Keratinocyte (primary cell): ENCODE measurements around the gene PSTPIP2. TPM values are rescaled to one million over a fixed set of nuclear protein-coding genes. Genes with fewer than 3 reads are reported as not detected.

Experiments used
- DNase-seq: peaks from one replicate; pipeline ENCODE4 v3.0.0-alpha.2; 2011; ENCODE audit warnings: low read depth, missing footprints, low spot score
- FAIRE-seq: peaks from 2 replicates; lab custom pipeline; 2011; peaks lifted over from hg19 to GRCh38; lab: Jason Lieb, UNC
- H2AFZ ChIP-seq: 2 replicates; pipeline ENCODE4 v1.6.0; 2012; ENCODE audit warnings: low read length, control low read depth, inconsistent platforms; ENCODE audit not compliant: control insufficient read depth
- H3K27ac ChIP-seq: 2 replicates; pipeline ENCODE4 v1.5.1; 2011; ENCODE audit warnings: low read length; ENCODE audit not compliant: control insufficient read depth, insufficient read depth
- H3K27me3 ChIP-seq: 3 replicates; pipeline ENCODE4 v1.6.0; 2011; ENCODE audit warnings: low read length; ENCODE audit not compliant: control insufficient read depth, insufficient read depth; ENCODE audit errors: extremely low read depth
- H3K36me3 ChIP-seq, 2 experiments: 2 replicates in 1 of 2; 3 replicates in 1 of 2; pipeline ENCODE4 v1.5.1; 2011; ENCODE audit warnings: low read length in 2 of 2, mild to moderate bottlenecking in 1 of 2; ENCODE audit not compliant: control insufficient read depth in 2 of 2, insufficient read depth in 2 of 2; ENCODE audit errors: extremely low read depth in 1 of 2
- H3K4me1 ChIP-seq: 3 replicates; pipeline ENCODE4 v1.5.1; 2011; ENCODE audit warnings: low read length; ENCODE audit not compliant: control insufficient read depth, insufficient read depth; ENCODE audit errors: extremely low read depth
- H3K4me2 ChIP-seq: 3 replicates; pipeline ENCODE4 v1.6.0; 2011; ENCODE audit warnings: low read depth, low read length; ENCODE audit not compliant: control insufficient read depth, insufficient read depth; ENCODE audit errors: extremely low read depth
- H3K4me3 ChIP-seq, 3 experiments: fragments of 200-600 bp in 1 of 3; sonication (generic) in 1 of 3; 2 replicates in 2 of 3; 3 replicates in 1 of 3; pipeline ENCODE4 v1.5.1; 2011 to 2016; ENCODE audit warnings: low read length in 3 of 3, mild to moderate bottlenecking in 3 of 3, control low read depth in 2 of 3, inconsistent platforms in 1 of 3, low read depth in 1 of 3, mixed read lengths in 1 of 3, mixed run types in 1 of 3, moderate library complexity in 1 of 3; ENCODE audit not compliant: control insufficient read depth in 2 of 3, insufficient read depth in 2 of 3; ENCODE audit errors: extremely low read depth in 1 of 3
- H3K79me2 ChIP-seq: 2 replicates; pipeline ENCODE4 v1.6.0; 2012; ENCODE audit warnings: low read length; ENCODE audit not compliant: control insufficient read depth, insufficient read depth
- H3K9ac ChIP-seq: 3 replicates; pipeline ENCODE4 v1.6.0; 2011; ENCODE audit warnings: low read length; ENCODE audit not compliant: control insufficient read depth, insufficient read depth; ENCODE audit errors: extremely low read depth
- H3K9me1 ChIP-seq: 3 replicates; pipeline ENCODE4 v1.6.0; 2011; ENCODE audit warnings: low read length; ENCODE audit not compliant: control insufficient read depth, insufficient read depth; ENCODE audit errors: extremely low read depth
- H3K9me3 ChIP-seq: 2 replicates; pipeline ENCODE4 v1.5.1; 2012; ENCODE audit warnings: low read depth, low read length; ENCODE audit not compliant: control insufficient read depth
- H4K20me1 ChIP-seq: 3 replicates; pipeline ENCODE4 v1.6.0; 2011; ENCODE audit warnings: low read length; ENCODE audit not compliant: control insufficient read depth, insufficient read depth; ENCODE audit errors: extremely low read depth
- CTCF ChIP-seq, 3 experiments: IDR thresholded peaks in 1 of 3; conservative IDR thresholded peaks in 1 of 3; optimal IDR thresholded peaks in 1 of 3; 2 replicates in 2 of 3; 3 replicates in 1 of 3; pipeline versions ENCODE3 to v1.5.1; 2011; ENCODE audit warnings: low read length in 3 of 3, mild to moderate bottlenecking in 3 of 3, moderate library complexity in 2 of 3, control low read depth in 1 of 3, inconsistent platforms in 1 of 3; ENCODE audit not compliant: insufficient read depth in 2 of 3; ENCODE audit errors: extremely low read depth in 1 of 3
- EZH2 ChIP-seq: IDR thresholded peaks from one replicate; pipeline ENCODE4 v1.6.1; 2012; ENCODE audit warnings: inconsistent platforms, mild to moderate bottlenecking, low read length, moderate library complexity
- dilution Hi-C: fragments of 300-500 bp; cut with MboI; formaldehyde crosslinking; loops from one replicate; pipeline ENCODE4 v1.7.0; 2020; ENCODE audit warnings: low sequenced_read_pairs; ENCODE audit not compliant: extremely low pct_ligation_motif_present
- polyA plus RNA-seq, 5 experiments: library from polyadenylated mRNA; depleted of rRNA in 3 of 5; stranded (reverse) in 3 of 5; stranded (forward) in 1 of 5; unstranded in 1 of 5; fragments of >200 nt; gene quantifications; 1 replicate in 1 of 5; 2 replicates in 3 of 5; 3 replicates in 1 of 5; pipeline versions ENCODE4 v1.2.1 to v1.2.3, GENCODE V29; 2011 to 2012; ENCODE audit warnings: missing spikeins in 2 of 5, low read depth in 1 of 5, low replicate concordance in 1 of 5

The PSTPIP2 gene
- polyA plus RNA-seq, 1 donor (not counting 4 experiments of a cell fraction or from before 2014, with no cell fraction given) = 27.3 TPM

- H3K9me1 ChIP-seq = no peaks in the 10 kb centered on the region
- peaks cover 26% of the 10 kb centered on the region for H3K79me2 ChIP-seq
- no peak overlapping the region for H2AFZ ChIP-seq
- no peak for FAIRE-seq
- H3K9me3 ChIP-seq = no peaks in the 10 kb centered on the region
- no peaks in the 10 kb centered on the region for H3K27me3 ChIP-seq
- no peak overlapping the region for H3K4me2 ChIP-seq
- dilution Hi-C loops = no loop called here
- no peak for TF ChIP-seq CTCF (optimal IDR thresholded peaks at IDR 0.05 in 1 of 3, IDR thresholded peaks at IDR 0.05 in 1 of 3, conservative IDR thresholded peaks at IDR 0.05 in 1 of 3; ENCODE audit: extremely low read depth in 1 of 3, insufficient read depth in 2 of 3, low read length in 3 of 3)
- TF ChIP-seq EZH2 = no peak
- peaks cover 4% of the 10 kb centered on the region for H3K4me1 ChIP-seq
- H3K36me3 ChIP-seq = no peaks in the 10 kb centered on the region
- no peaks in the 10 kb centered on the region for H4K20me1 ChIP-seq
- no peak overlapping the region for H3K9ac ChIP-seq
- no peak overlapping the region for H3K4me3 ChIP-seq
- no peak for DNase-seq
- H3K27ac ChIP-seq = no peak overlapping the region
These were observed 16.2 kb downstream of the PSTPIP2 start for GRCh38 chr18:46055838-46056230.

GRCh38 chr18:46054956-46055837, 16.9 kb downstream of the PSTPIP2 start:
- no peaks in the 10 kb centered on the region for H3K36me3 ChIP-seq
- no peak overlapping the region for H3K4me2 ChIP-seq
- no peak overlapping the region for H3K27ac ChIP-seq
- H2AFZ ChIP-seq = no peak overlapping the region
- H3K9me3 ChIP-seq = no peaks in the 10 kb centered on the region
- dilution Hi-C loops = no loop called here
- FAIRE-seq (no peak), DNase-seq (no peak)
- H3K9me1 ChIP-seq = no peaks in the 10 kb centered on the region
- H4K20me1 ChIP-seq = no peaks in the 10 kb centered on the region
- no peaks in the 10 kb centered on the region for H3K27me3 ChIP-seq
- no peak overlapping the region for H3K4me3 ChIP-seq
- H3K9ac ChIP-seq = no peak overlapping the region
- TF ChIP-seq EZH2 = no peak
- TF ChIP-seq CTCF (optimal IDR thresholded peaks at IDR 0.05 in 1 of 3, IDR thresholded peaks at IDR 0.05 in 1 of 3, conservative IDR thresholded peaks at IDR 0.05 in 1 of 3; ENCODE audit: extremely low read depth in 1 of 3, insufficient read depth in 2 of 3, low read length in 3 of 3) = no peak
- H3K4me1 ChIP-seq = peaks cover 4% of the 10 kb centered on the region
- H3K79me2 ChIP-seq = peaks cover 22% of the 10 kb centered on the region
